NCI-H2196 treated with DMSO at 0.1 percent for 48 hours (cell line): ENCODE measurements around the gene KCNK3.
A peak's percentile ranks its signal among the peaks of the same experiment; 100 is the strongest.
"Not testable (repeated sequence)": the region's sequence is repeated elsewhere in the genome, so short reads cannot be mapped to it uniquely, and the experiment has no call there.

Experiments
- DNase-seq: peaks from one replicate; lab custom pipeline; 2025; ENCODE audit not compliant: unreplicated experiment; lab: John Stamatoyannopoulos, UW

Gene KCNK3

DNA sequence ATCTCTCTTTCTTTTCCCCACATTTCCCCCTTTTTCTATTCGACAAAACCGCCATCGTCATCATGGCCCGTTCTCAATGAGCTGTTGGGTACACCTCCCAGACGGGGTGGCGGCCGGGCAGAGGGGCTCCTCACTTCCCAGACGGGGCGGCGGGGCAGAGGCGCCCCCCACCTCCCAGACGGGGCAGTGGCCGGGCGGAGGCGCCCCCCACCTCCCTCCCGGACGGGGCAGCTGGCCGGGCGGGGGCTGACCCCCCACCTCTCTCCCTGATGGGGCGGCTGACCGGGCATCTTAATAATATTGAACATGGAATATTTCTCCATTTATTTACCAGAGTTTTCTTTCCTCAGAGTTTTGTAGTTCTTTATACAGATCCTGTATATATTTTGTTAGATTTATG is 27.2 kb upstream of the KCNK3 start:
- not testable (repeated sequence) for DNase-seq

DNA sequence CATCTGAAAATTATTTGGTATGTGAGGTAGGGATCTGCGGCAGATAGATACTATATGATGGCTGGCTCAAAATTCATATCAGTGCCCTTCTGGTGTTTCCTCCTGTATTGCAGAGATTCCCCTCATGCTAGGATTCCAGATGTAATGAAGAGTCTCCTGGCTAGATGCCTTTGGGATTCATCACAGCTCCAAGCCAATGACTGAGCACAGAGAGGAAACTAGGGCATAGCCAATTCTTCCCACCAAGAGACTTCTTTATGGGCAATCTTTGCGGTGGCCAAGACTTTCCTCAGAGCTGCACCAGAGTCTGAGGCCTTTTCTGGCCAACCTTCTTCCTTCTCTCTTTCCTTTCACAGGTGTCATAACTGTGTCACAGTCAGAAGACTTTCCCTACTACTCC is 25.9 kb upstream of the KCNK3 start:
- no peak for DNase-seq

DNA sequence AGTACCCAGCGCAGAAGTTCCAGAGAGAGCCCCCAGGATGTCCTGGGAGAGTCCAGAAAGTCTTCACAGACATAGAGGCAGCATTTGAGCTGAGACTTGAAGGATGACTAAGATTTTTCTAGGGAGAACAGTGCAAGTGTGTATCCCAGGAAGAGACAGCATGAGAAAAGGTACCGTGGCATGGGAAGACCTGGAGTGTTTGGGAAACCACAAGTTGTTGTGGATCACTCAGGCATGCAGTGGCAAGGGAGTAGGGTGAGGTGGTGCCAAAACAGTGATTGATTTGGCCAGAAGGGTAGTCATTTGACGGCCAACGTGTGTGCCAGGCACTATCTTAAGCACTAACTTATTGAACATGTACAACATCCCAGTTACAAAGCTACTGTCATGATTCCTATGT is 24.5 kb upstream of the KCNK3 start:
- no peak for DNase-seq

DNA sequence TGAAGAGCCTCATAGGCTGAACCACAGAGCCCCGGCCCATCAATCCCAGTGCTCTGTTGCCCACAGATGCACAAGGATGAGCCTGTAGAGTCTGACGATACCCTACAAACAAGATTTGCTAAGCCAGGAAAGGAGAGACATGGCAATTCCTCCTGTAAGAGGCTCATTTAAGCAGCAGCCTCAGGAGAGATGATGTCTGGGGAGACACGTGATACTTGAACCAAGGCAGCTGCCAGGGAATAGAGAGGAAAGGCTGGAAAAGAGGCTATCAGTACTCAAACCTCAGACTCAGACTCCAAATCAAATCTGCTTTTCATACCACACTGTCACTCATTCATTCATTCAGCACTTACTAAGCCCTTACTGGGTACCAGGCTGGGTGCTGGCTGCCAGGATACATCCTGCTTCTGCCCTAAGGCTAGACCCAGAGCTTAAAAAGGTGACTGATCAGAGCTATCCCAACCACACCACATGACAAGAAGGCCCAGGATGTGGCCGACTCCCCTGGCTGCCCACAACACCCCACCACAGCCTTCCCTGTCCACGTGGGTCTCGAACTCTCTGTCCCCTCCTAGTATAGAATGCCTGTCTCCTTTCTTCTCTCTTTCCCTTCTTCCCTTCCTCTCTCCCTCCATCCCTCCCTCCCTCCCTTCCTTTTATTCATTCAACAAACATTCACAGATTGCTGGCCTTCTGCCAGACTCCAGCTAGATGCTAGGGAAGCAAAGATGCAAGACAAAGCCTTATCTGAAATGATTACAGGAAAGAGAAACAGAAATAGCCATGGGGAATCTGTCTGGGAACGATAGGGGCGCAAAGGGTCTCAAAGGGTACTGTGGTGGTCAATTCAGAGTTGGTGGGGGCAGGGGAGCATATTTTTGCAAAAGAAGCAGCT is 23.4 kb upstream of the KCNK3 start:
- no peak for DNase-seq

DNA sequence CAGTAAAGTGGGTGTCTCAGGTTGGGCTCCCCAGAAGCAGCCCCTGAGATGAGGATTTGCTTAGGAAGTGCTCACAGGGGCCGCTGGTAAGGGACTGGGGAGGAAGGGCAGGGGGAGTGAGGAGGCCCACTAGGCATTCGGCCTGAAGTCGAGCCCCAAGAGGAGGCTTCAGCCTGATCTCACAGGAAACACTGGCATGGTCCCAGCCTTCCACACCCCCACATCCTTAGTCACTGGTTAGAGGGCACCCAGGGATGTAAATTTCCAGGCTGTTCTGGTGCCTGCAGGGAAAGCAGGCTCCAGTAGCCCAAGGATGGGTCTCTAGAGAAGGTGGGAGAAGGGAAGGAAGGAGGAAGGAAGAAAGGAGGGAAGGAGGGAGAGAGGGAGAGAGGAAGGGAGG is 22.4 kb upstream of the KCNK3 start:
- DNase-seq = no peak

DNA sequence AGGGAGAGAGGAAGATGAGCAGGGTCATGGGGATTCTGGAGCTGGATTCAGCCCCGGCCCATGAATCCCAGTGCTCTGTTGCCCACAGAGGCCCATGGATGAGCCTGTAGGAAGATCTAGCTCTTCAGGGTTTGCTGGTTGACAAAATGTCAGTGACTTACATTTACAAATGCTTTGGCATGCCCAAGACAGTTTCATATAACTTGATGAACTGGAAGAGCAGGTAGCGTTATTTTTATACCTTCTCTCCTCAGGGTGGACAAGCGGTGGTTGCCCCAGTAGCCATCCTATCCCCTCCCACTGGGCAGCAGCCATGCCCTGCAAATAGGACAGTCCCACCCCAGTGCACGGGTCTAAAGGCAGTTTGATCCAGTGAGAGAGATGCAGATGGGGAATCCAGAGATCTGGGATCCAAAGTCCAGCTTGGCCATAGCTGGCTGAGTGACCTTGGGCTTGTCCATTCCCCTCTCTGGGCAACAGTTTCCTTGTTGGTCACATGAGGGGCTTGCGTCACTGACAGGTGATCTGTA is 21.5 kb upstream of the KCNK3 start:
- no peak for DNase-seq

DNA sequence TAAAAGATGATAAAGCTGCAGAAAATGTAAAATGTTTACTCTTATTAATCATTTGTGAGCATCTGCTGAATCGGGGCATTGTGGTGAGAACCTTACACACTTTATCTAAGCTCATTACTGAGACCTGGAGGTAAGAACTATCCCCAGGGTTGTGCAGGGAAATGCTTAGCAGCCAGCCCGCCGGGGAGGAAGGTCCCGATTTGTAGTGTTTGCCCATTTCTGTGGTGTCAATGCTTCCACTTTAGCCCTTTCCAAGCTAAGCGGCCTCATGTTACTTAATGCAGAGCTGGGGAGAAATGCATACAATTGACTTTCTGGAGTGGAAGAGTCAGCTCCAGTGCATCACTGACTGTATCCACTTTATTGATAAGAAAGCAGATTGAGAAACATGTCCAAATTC is 20.8 kb upstream of the KCNK3 start:
- DNase-seq = no peak

DNA sequence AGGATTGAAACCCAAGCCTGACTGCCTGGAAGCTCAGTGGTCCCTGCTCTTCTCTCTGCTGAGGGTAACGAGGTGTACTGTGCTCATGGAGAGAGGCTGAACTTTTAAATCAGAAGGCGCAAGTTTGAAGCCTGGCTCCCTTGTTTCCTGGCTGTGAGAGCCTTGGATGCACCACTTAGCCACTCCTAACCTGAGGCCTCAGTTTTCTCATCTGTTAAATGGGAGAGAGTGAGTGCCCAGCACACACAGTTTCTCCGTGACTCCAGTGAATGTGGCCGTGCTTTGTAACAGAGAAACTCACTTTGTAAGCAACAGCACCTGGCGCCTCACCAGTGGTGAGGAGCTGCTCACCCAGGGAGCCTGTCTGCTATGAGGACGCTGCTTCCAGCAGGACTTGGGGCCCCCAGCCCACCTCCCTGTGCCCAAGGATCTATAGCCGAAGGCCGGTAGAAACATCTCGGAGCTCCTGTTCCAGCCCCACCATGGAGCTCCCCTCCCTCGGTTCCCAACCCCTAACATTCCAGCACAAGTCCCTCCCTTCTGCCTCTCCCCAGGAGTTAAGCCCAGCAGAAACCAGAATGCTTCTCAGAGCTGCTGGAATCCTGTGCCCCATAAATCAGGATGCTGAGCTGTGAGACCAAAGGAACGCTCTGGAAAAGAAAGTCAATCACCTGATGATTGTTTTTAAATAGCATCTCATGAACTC is 20.3 kb upstream of the KCNK3 start:
- no peak for DNase-seq

DNA sequence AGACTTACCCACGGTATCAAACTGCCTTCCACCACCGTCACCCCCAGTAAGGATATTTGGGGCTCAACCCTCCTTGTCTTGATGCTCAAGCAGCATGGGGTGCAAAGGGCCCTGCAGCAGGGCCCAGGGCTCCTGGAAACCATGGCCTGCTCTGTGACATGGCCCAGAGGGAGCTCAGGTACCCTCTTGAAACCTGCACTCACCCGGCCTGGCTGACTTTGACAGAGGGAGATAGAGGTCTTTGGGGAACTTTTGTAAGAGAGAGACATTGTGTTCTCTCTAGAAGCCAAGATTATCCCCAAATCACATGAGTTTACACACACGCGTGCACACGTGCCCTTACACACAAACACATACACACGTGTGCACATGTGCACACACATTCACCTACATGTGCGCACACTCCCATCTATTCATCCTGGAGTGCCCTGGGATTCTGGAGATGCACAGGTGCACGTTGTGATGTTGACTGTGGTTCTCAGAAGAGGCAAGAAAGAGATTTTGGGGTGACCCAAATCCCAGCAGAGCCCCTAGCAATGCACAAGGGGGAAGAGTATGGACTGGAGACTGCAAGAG is 19.6 kb upstream of the KCNK3 start:
- no peak for DNase-seq

DNA sequence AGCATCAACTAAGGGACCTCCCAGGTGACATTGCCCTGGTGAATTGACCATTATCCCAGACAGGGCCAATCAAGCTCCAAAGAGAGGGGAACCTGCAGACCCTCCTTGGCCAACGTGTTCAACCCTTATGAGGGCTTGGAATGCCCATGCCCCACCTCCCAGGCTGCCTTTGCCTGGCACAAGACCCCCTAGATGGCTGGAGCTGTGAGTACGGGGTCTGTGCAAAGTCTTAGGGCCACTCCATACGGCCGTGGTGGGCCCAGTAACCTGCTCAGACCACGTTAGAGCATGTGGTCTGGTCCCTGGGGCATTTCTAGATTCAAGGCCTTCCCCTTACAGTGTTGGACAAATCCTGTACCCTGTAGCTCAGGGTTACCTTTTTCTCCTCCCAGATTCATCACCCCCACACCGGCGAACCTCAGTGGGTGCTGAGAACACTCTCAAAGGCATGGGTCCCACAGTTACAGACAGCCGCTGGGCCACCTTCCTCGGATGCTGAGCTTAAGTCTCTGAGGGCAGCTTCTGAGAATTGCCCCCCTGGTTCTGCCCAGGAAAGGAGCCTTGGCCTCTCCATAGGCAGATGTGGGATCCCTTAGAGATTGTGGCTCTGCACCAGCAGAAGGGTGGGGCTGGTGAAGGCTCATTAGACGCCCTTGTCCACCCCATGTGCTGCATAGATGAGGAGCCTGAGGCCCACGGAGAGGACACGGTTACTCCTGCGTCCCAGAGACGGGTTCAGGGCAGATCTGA is 18.3 kb upstream of the KCNK3 start:
- no peak for DNase-seq

DNA sequence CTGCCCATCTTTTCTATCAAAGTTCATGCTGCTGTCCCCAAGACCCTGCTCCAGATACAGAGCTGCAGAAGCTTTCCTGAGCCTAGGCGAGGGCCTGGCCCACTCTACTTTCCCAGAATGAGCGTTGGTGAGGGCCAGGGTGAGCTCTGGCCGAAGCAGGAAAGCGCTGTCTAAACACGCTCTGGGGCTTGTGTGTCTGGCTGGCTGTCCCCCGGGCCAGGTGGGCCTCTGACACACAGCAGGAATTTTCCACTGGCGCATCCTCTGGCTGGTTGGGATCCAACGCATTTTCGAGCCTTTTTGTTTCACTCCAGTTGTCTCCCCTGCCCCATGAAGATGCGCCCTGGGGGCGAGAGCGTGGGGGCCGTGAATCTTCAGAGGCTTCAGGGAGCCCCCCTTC is 17.8 kb upstream of the KCNK3 start:
- no peak for DNase-seq

DNA sequence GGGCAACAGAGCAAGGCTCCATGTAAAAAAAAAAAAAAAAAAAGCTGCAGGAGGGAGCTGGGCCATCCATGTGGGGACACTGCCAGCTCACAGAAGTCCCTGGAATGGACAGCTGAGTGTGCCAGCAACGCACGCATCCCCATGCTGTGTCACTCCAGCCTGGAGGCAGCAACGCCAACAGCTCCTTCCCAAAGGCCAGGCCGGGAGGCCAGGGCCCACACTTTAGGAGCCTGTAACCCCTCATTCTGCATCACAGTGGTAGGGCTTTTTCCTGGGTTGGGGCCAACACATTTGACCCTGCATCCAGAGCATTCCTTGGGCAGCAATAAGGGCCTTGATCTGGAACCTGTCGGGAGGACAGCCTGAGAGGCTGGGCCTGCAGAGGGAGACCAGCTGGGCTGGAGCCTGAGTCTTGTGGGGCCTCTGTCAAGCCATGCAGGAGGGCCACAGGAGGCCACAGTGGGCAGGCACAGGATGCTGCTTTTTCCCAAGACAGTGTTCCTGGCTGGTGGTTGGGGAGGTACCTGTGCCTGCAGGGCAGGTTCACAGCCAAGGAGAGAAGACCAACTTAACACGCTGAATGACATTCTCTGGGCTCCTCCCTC is 16.8 kb upstream of the KCNK3 start:
- DNase-seq = no peak

DNA sequence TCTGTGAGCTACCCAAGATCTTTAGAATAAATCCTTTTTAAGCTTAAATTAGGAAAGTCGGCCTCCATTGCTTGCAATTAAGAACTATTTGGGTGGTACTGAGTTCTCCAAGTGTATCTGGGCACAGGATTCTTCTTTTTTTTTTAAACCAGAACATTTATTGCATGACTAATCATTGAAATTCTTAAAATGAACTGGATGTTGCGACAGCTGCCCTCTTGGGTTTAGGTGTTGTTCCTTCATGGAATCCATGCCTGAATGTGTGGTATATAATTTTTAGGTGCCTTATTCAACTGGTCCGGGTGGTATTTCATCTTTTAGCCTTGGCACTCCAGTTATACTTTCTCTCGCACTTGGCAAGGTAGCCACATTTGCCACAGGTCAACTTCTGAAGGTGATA is 14.5 kb upstream of the KCNK3 start:
- DNase-seq = no peak

DNA sequence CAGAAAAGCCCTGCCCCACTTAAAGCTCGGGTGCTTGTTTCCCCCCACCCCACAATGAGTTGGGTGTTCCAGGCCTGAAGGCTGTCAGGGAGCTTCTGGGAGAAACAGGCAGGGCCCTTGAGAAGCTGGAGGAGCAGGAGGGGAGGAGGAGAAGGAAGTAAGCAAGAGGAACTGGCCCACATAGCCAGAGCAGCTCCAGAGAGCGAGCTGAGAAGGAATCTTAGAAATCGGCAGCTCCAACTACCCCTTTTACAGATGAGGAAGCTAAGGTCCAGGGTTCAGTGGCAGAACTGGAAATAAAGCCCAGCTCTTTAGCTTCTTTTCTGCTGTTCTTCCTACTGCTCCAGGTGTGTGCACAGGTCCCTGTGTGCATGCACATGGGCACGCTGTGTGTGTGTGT is 12.7 kb upstream of the KCNK3 start:
- no peak for DNase-seq

DNA sequence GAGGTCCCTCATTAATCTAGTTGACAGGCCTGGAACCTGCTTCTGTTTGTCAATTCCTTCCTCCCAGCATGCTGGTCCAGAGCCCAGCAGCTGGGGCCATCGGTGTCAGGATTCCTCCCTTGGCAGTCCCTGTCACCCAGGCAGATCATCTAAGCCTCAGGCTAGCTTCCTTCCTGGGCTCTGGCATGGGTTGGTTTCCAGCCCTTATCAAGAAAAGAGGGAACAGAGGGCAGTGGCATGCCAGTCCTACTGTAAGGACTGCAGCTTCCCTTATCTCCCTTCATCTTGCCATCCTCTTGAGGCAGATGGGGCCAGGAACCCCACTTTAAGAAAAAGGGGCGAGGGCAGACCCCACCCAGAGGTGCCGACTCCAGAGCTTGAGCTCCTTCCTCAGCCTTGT is 10.9 kb upstream of the KCNK3 start:
- no peak for DNase-seq

DNA sequence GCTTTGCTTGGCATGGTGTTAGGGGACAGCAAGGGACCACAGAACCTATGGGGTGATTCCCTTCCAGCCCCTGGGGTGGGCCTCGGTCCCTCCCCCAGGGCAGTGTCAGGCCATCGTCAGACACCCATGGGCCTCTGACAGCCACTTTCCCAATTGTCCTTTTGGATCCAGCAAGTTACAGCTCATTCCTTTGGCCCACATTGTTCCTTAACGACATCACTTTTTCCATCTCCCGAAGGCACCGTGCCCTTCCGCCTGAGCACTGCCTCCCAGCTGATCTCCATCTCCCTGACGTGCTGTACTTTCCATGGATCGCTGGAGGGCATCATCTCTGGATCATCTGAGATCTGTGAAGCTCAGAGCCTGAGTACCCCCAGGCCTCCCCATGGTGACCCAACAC is 10.4 kb upstream of the KCNK3 start:
- DNase-seq = no peak

DNA sequence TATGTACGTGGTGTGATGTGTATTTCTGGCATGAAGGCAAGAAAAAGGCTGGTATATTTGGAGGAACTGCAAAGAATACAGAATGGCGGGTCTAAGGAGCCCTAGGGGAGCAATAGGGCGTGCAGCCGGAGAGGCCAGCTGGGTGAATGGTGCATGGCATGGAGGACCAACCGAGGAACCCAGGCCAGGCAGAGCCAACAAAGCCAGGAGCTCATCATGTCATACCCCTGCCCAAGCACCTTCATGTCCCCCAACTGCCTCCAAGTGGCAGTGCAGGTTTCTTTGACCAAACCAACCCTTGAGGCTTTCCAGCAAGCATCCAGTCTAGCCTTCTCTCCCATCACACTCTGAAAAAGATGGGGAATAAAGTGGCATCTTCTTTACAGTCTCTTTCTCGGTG is 8.9 kb upstream of the KCNK3 start:
- DNase-seq = no peak

DNA sequence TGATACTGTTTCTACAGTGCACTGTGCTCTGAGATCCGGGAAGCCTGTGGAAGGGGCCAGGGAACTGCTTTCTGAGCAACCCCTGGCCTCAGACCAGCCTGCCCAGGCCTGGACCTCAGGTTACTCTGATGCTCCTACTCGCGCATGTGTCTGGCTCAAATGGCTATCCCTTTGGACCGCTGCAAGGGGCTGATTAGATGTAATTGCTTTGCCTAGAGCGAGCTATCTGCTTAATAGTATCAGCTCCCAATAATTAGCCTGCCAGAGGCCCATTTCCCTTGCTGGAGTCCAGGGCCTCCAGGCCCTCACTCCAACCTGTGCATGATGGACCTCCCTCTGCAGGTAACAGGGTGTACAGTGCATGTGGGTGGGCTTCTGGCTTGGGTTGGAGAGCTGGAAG is 7.2 kb upstream of the KCNK3 start:
- DNase-seq = no peak

DNA sequence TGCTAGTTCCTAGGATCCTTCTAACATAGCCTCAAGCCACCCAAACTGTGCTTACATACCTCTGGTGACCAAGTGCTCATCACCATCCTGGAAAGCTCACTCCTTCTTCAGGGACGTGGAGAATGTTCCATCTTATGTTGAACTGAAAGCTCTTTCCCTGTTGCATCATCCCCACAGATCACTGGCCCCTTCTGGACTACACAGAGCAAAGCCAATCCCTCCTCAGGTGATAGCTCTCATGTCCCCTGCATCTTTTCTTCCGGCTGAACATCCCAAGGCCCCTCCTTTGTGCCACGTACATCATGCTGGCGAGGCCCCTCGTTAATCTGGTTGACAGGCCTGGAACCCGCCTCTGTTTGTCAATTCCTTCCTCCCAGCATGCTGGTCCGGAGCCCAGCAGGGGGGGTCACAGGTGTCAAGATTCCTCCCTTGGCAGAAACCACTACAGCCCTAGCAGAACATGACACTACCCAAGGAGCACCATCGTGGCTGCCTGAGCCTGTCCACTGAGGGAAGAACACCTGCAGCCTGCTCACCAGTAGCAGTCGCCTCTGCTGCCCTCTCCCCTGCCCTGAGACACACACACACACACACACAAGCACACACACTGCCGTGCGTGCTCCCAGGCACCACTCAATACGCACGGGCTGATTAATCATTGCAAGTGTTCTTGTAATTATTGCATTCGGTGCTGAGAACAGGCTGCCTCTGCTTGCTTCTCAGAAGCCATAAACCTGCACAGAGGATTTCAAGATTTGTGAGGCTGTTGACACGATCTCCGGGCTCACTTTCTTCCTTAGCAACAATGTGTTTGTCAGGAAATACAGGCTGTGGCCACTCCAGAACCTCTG is 6.3 kb upstream of the KCNK3 start:
- DNase-seq = peak; percentile 85

DNA sequence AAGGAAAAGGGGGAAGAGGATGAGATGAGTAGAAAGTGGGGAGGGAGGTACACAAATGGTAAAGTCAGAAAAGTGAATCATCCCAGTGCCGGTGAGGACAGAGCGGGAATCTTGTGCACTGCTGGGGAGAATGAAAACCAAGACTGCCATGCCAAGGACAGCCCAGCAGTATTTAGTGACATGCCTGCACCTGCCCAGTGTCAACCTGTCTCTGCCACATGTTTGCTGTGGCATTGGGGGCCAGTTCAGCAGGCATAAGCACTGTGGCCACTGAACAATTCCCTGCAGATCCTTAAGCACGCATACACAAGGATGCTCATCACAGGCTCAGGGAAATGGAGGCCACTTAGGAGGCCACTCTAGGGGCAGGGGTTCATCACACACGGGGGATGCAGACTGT is 5.2 kb upstream of the KCNK3 start:
- peak; percentile 55 for DNase-seq
